ENCODE data around the gene COL8A2.
A peak's percentile ranks its signal among the peaks of the same experiment; 100 is the strongest.

COL8A2 gene

DNA sequence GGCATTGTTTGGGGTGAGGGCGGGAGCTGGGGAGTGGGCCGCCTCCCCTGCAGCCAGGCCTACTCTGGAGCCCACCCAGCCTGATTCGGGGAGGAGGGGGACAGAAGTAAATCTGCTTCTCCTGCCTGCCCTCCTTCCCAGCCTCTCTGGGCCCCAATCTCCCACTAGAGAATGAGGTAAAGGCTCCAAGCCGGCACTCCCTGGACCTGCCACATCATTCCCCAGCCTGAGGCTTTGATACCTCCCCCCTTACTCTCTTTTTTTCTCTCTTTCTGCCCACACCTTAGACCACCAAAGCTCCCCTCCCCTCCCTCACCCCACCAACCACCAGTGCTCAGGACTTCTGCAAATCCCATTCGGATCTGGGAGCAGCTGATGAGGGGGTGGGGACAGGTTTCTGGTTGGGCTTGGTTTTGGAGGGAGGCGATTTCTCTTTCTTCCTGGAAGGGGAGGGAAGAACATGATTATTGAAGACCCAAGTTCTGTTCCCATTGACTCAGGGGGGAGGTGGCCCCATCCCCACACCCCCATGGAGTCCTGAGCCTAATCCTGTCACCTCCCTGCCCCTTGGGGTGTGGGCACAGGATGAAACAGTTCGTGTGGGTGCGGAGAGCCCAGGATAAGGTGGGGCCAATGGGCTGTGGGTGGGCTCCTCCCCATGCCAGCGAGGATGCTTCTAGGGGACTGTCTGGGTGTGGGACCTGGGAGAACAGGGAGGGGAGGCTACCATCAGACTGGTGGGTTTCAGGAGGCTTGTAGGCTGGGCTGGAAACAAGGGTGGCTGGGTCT, 32.3 kb upstream of the COL8A2 start:
- DNase-seq: no peak

- peak; percentile 76 for DNase-seq
These were observed 31.5 kb upstream of the COL8A2 start for GRCh38 chr1:36156329-36157114.

GRCh38 chr1:36155408-36156328, 30.6 kb upstream of the COL8A2 start, which contains the start of gene MAP7D1:
Gene MAP7D1 (plus strand): TSS chr1:36156160. CDS start chr1:36156418, 258 bp downstream.
- DNase-seq: peak; percentile 90

DNA sequence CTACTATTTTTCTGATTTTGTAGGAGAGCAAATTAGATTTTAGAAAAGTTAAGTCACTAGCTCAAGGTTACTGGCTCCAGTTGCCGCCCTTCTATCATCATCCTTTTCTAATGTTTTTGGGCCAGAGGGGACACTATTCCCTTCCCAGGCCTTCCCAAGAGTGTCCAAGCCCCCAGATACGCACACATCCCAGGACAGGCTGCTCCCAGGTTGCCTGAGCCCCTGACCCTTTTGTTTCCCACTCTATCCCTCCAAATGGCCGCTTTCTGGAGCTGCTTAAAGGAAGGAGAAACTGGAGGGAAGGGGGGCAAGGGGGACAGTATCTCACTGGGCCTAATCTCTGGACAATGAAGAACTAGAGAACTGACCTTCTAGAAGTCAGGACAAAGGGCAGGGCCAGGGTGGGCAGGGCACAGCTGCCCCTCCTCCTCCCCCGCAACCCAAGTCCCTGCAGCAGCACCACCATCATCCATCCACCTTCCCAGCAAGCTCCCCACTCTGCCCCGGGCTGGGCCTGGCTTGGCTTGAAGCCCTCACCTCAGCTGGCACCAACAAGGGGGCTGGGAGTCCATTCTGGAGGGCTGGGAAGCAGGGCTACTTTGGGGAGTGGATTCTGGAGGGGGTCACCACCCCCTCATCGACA, 29.9 kb upstream of the COL8A2 start:
- DNase-seq: peak; percentile 35

DNA sequence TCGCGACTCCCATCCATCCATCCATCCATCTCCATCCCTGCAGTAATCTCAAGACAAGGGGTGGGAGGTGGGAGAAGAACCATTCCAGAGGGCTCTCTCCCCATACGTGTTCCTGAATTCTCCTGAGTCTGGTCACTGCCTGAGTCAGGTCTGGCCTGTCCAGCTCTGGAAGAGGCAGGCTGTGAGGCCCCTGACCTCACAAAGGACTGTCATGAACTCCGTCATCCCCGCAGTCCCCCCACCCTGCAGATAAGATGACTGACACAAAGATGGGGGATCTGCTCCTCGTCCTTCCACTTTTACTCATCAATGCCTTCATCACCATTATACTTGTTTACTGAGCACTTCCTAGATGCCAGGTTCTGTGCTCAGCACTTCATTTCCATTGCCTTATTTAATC, 29.3 kb upstream of the COL8A2 start:
- DNase-seq: no peak

GRCh38 chr1:36153476-36153875, 28.5 kb upstream of the COL8A2 start:
- DNase-seq: no peak

- DNase-seq: peak; percentile 78
These were observed 26.8 kb upstream of the COL8A2 start for GRCh38 chr1:36151845-36152203.

DNA sequence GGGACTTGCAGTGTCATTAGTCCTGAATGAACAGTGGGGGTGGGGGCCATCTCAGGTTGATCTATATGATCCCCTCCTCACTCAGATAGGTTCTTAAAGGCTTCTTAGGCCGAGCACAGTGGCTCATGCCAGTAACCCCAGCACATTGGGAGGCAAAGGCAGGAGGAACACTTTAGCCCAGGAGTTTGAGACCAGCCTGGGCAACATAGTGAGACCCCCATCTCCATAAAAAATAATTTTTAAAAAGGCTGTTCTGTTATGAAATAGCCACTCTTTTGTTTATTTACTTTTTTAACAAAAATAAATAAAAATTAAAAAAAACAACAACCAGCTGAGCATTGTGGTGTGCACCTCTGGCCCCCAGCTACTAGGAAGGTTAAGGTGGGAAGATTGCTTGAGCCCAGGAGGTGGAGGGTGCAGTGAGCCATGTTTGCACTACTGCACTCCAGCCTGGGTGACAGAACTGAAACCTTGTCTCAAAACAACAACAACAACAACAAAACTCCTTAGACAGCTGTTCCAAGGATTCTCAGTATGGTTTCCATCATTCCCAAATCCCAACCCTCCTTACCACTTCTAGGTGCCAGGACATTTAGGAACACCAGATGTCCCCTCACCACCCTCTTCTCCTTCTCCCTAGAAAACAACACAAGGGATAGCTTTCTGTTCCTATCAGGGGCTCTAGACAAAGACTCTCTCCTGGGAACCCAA, 26.3 kb upstream of the COL8A2 start:
- DNase-seq: no peak

DNA sequence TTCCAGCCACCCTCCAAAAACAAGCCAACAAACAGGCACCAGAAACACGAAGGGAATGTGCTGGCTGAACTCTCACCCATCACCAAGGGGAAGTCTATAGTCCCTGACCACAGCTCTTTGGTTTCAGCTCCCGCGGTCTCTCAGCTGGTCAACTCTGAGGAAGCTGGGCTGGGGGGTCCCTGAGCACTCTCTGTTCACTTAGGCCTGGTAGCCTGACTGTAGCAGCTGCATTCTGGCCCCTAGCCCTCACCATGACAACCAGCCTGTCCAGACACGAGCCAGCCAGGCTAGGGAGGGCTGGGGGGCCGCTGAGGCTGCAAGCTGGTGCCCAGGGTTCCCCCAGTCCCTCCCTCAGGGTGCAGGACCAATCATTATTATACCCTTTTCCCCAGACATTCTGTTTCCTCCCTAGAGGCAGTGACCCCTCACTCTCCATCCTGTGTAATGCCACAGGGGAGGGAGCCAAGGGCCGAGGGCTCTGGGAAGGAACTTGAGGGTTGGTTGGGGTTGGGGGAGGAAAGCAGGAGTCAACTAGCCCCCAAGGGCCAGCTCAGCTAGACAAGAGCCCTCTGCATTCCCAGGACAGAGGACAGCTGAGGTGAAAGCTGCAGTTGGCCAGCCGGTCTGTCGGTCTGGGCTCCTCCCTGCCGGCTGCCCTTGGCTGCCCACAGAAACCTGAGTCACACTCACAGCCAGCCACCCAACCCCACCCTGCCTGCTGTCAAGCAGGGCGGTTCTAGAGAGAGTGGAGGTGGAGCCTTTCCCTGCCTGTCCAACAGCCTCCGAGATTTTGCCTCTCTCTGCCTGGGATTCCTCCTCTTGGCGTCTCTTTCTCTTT, 25.5 kb upstream of the COL8A2 start:
- DNase-seq: peak; percentile 81

DNA sequence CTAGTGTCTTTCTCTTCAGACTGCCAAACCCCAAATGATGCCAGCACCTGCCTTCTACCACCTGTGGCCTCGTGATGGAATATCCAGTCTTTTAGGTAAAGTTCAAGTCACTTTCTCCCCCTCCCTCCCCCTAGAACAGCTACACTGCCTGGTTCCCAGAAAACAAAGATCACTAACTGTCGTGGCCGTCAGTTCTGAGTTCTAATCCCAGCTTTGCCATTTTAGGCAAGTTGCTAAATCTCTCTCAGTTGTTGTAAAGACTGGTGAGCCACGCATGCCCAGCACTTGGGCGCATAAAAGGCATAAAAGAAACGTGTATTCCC, 24.9 kb upstream of the COL8A2 start:
- no peak for DNase-seq

- DNase-seq: peak; percentile 99
These were observed 24.4 kb upstream of the COL8A2 start, which contains the start of gene TRAPPC3 for GRCh38 chr1:36149237-36149972. Gene TRAPPC3 (minus strand): TSS chr1:36149486. CDS start chr1:36149378, 108 bp downstream.

DNA sequence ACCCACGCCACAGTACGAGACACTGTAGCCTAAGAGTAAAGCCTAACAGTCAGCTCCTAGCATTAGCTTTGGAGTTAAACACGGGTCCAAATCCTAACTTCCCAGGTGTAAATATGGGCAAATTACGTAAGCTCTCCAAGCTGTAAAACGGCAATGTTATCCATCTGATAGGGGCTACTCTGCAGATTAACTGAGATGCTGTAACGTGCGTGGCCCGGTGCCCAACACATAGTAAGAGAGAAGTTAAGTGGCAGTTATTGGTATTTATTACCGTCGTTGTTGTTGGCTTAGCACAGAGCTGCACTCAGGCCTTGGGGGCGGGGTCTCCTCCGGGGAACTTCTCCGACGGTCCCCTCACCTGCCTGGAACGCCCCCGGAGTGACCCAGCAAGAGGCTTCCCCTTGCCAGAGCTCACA, 23.8 kb upstream of the COL8A2 start:
- no peak for DNase-seq

DNA sequence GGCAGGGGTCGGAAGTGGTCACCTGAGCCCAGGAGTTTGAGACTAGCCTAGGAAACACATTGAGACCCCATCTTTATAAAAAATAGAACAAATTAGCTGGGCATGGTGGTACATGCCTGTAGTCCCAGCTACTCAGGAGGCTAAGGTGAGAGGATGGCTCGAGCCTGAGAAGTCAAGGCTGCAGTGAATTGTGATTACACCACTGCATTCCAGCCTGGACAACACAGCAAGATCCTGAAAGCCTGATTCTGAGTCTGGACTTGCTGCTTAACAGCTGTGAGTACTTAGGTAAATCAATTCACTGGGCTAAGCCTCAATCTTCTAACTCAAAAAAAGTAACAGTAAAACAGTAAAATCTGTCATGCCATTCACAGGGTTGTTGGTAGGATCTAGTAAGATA, 19.4 kb upstream of the COL8A2 start:
- no peak for DNase-seq

DNA sequence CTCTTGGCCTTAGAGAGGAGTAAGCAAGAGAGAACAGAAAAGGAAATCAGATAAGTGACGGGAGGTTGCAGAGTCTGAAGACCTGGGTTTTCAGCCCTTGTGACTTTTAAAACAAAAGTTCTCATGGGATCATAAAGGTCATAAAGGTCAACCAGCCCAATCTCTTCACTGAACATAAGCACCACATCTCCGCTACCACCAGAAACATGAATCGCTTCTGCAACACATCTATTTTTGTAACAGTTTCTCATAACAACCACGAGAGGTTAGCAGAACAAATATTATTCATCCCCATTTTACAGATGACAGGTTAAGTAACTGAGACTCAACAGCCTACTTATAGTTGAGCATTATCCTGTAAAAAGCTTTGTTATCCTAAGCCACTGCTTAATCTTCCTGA, 18.4 kb upstream of the COL8A2 start:
- DNase-seq: no peak

DNA sequence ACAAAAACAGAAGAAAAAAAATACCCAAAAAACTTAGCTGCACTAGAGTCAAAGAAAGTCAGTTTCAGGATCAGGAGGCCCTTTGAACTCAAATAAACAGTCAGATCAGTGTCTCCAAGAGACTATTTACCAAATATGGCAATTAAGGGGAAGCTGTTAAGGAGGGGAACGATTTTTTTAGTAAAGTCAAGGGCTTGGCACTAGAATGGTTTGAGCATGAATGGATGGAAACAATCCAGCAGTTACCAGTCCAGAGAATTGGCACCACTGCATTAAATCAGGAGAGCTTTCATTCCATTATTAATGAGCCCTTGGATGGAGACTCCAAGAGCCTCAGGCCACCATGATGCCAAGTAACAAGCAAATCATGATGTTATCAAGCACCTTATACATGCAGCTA, 17.1 kb upstream of the COL8A2 start:
- no peak for DNase-seq

DNA sequence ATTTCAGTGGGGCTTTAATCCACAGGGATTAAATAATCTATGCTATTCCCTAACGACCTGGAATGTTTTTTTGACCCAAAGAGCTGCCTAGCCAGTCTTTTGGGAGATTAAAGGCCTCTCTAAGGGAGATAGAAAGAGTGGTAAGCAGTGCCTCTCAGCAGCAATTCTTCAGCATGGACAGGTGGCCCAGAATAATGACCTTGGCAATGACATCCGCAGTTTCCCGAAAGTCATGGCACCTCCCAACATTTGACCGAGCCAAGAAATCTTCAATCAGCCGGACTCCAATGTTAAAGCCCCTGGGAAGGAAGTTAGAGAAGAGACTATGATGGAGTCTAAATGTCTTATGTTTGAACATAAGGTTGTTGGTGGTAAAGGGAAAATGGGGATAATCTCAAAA, 14.5 kb upstream of the COL8A2 start:
- DNase-seq: no peak

DNA sequence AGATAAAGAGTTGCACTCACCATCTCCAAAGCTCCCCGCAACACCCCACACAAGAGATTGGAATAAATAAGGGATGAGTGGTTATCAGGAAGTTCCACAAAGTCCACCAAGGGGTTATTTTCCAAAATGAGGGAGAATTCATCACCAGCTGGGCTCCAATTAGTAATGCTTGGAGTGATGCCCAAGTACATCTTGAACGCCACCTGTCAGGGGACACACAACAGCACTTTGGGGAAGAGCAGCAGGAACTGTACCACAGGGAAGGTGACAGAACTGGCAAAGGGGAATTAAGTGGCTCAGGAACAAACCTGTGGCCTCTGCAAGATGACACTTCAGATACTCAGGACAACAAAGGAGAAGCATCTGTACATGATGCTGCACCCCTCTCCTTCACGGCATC, 12.8 kb upstream of the COL8A2 start:
- no peak for DNase-seq

- no peak for DNase-seq
These were observed 12.2 kb upstream of the COL8A2 start for GRCh38 chr1:36137226-36137625.

- DNase-seq: no peak
These were observed 11.5 kb upstream of the COL8A2 start for GRCh38 chr1:36136535-36136934.

DNA sequence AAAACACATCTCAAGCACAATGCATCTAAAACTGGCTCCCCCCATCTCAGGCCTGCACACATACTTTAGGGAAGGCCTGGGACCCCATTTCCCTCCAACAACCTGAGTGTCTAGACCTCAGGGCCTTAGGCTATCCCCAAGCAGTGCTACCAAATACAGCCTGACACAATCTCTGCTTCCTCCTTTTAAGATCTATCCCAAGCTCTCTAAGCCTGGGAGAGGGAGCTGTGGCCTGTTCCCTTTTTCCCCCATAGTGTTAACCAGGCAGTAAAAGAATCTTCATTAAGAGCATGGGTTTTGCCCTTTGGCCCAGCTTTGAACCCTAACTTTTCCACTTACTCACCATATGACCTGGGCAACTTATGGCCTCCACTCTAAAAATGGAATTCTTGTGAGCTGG, 10.8 kb upstream of the COL8A2 start:
- DNase-seq: no peak

All from CD4-positive, alpha-beta T cell treated with Interleukin-17A for 4 hours (primary cell).